Middle frontal gyrus (tissue), 1 donor: ENCODE data around the gene TMEM203.
"Not testable (repeated sequence)": the region's sequence is repeated elsewhere in the genome, so short reads cannot be mapped to it uniquely, and the experiment has no call there.

ENCODE experiments used
- DNase-seq: peaks from one replicate; pipeline ENCODE4 v3.0.0-alpha.2; 2015; ENCODE audit warnings: low spot score; ENCODE audit errors: extremely low spot score

TMEM203 gene

GRCh38 chr9:137242269-137243203 lies 37.1 kb upstream of the TMEM203 start:
- no peak for DNase-seq

GRCh38 chr9:137241490-137242268 lies 36.2 kb upstream of the TMEM203 start:
- no peak for DNase-seq

GRCh38 chr9:137240841-137241489 lies 35.5 kb upstream of the TMEM203 start, which contains the start of gene TUBB4B:
TSS of gene TUBB4B (plus strand) at chr9:137241287. CDS start at chr9:137241361, 74 bp downstream.
- DNase-seq = peak; percentile 98

GRCh38 chr9:137240318-137240840 lies 34.9 kb upstream of the TMEM203 start:
- DNase-seq = peak; percentile 40

- DNase-seq = not testable (repeated sequence)
These were observed 34.2 kb upstream of the TMEM203 start for GRCh38 chr9:137239541-137240200.

GRCh38 chr9:137237759-137238726 lies 32.6 kb upstream of the TMEM203 start:
- no peak for DNase-seq

- no peak for DNase-seq
These were observed 31.5 kb upstream of the TMEM203 start for GRCh38 chr9:137236936-137237421.

- peak; percentile 66 for DNase-seq
These were observed 30.9 kb upstream of the TMEM203 start for GRCh38 chr9:137236238-137236935.

GRCh38 chr9:137235424-137236237 lies 30.2 kb upstream of the TMEM203 start:
- no peak for DNase-seq

- DNase-seq = no peak
These were observed 29.4 kb upstream of the TMEM203 start for GRCh38 chr9:137234758-137235423.

- no peak for DNase-seq
These were observed 28.7 kb upstream of the TMEM203 start for GRCh38 chr9:137234055-137234697.

GRCh38 chr9:137233143-137233980 lies 27.9 kb upstream of the TMEM203 start:
- DNase-seq = no peak

GRCh38 chr9:137232510-137232909 lies 27.1 kb upstream of the TMEM203 start:
- no peak for DNase-seq

GRCh38 chr9:137232101-137232500 lies 26.7 kb upstream of the TMEM203 start:
- no peak for DNase-seq

- no peak for DNase-seq
These were observed 26.1 kb upstream of the TMEM203 start for GRCh38 chr9:137231372-137232039.
